ENCODE results near the gene RAB43.

Gene RAB43

DNA sequence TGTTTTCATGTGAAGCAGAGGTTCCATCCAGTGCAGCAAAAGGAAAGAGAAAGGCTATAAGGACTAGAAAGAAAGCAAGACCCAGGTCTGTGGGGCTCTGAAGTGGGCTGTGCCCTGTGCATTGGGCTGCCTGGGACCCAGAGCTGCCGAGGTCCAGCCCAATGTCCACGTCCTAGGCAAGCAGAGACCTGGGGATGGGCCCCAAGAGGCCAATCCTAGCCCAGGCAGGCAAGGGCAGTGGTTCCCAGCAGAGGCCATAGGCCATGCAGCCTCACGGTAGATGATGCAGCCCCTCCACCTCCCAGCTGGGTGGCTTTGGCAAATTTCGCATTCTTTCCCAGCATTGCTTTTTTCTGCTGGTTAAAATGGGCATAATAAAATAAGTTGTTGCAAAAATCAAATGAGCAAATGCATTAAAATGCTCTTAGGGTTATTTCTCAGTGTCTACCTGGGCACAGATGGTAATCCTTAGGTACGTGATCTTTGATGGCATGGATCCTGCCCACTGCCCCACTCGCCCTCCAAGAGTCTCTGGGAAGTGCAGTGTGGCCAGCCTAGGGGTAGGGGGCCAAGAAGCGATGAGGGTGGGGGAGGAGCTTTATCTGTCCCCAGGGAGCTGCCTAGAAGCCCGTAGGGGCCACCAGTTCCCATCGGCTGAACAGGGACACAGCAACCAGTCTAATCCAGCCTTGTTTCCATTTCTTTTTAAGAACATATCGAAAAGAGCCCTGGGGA lies 83.3 kb downstream of the RAB43 start:
- no peak for DNase-seq (ENCODE audit: low spot score)

Data from CD4-positive, alpha-beta T cell treated with Interleukin-15 for 4 hours (primary cell).